Astrocyte of the spinal cord (primary cell): Measurements from ENCODE around the gene SORBS2.

Experiments used
- DNase-seq: peaks from one replicate; pipeline ENCODE4 v3.0.0; 2011; ENCODE audit warnings: low read depth, low spot score
- H3K4me3 ChIP-seq: 2 replicates; pipeline ENCODE4 v1.5.1; 2011; ENCODE audit warnings: low read depth, mild to moderate bottlenecking, low read length, moderate library complexity
- CTCF ChIP-seq: IDR thresholded peaks from 2 replicates; pipeline ENCODE4 v1.5.1; 2012; ENCODE audit warnings: low read depth, mild to moderate bottlenecking, low read length, inconsistent platforms
- in situ Hi-C: cut with HindIII; loops from 2 replicates; pipeline ENCODE4 v1.10.0; 2017; ENCODE audit warnings: low sequenced_read_pairs

Gene SORBS2

GRCh38 chr4:185758807-185759206 lies 53.2 kb downstream of the SORBS2 start:
- in situ Hi-C loops, result no loop called here
- H3K4me3 ChIP-seq, result no peak overlapping the region
- no peak for TF ChIP-seq CTCF

GRCh38 chr4:185755451-185755850 lies 56.5 kb downstream of the SORBS2 start:
- no peak for DNase-seq
- in situ Hi-C loops, result no loop called here
- TF ChIP-seq CTCF, result no peak
- no peak overlapping the region for H3K4me3 ChIP-seq

More at GRCh38 chr4:185758807-185759206, 53.2 kb downstream of the SORBS2 start:
- DNase-seq, result no peak

DNA sequence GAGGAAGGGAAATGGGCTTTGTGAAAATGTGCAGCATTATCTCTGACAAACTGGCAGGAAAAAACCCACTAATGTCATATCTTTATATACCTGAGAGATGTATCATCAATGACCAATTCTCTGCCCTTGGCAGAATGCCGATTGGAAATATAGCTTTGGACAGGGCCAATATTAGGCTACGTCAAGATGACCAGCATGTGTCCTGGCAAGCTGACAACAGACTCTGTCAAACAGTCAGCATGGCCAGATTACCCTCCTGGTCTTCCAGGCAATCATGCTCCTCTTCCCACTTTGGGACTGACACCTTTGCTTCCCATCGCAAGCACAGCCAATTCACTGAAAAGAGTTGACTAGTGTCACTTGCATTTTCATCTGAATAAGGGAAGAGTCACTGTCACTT lies 57.0 kb downstream of the SORBS2 start:
- no peak overlapping the region for H3K4me3 ChIP-seq
- DNase-seq, result no peak
- in situ Hi-C loops, result no loop called here
- no peak for TF ChIP-seq CTCF

- no peak for TF ChIP-seq CTCF
These were observed 59.1 kb downstream of the SORBS2 start for GRCh38 chr4:185752872-185753271.

DNA sequence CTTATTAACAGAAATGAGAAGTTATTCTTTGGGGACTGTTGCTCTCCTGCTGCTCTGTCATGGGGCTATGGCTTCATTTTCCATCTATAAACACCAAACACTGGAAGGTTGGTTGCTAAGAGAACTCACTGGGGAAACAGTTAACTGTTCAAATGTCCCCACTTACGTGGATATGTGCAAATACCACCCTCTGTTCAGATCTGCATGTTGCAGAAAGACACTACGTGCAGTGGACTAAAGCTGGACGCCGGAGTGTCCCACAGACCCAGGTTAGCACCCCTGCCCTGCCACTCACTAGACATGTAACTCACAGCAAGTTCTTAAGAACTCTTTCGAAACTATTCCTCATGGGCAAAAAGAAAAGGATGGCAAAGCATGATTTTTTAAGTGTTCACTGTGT lies 62.1 kb downstream of the SORBS2 start:
- no peak for TF ChIP-seq CTCF
- in situ Hi-C loops, result no loop called here
- DNase-seq, result no peak
- H3K4me3 ChIP-seq, result no peak overlapping the region

More at GRCh38 chr4:185752872-185753271, 59.1 kb downstream of the SORBS2 start:
- no peak for DNase-seq
- no peak overlapping the region for H3K4me3 ChIP-seq
- in situ Hi-C loops, result no loop called here

DNA sequence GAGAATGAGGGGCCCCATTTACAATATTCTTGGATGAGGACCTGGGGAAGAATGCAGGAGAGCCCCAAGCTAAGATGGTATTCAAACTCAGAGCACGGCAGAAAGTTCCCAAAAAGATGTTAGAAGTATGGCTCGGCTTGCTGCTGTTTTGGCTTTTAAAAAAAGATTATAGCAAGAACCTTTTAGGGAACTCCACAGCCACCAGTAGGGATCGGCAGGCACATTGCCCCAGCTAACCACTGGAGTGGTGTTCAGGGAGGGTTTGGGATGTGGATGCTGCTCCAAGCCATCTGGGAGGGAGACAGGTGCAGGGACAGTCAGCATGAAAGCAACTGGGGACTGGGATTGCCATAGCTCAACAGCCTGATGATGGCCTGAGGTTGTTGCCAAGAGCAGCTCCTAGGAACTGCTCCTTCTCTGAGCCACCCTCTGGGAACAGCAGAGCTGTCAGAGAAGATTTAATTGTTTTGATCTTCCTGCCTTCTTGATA lies 63.0 kb downstream of the SORBS2 start:
- TF ChIP-seq CTCF, result no peak
- H3K4me3 ChIP-seq, result no peak overlapping the region
- no peak for DNase-seq
- in situ Hi-C loops, result no loop called here

GRCh38 chr4:185745891-185746290 lies 66.1 kb downstream of the SORBS2 start:
- H3K4me3 ChIP-seq, result no peak overlapping the region
- DNase-seq, result no peak
- in situ Hi-C loops, result no loop called here
- TF ChIP-seq CTCF, result no peak
